Measurements from ENCODE around the gene NANS. TPM values are rescaled to one million over a fixed set of nuclear protein-coding genes. Genes with fewer than 3 reads are reported as not detected.

NANS gene
- total RNA-seq, 1 experiment from 2014 or later = 77.9 TPM

GRCh38 chr9:98099898-98100297, 43.4 kb downstream of the NANS start:
- Histone ChIP-seq H3K4me1 (ENCODE audit: low read length) (peaks cover 58% of the 10 kb centered on the region), H4K20me1 (ENCODE audit: insufficient read depth, low read depth, low read length) (no peaks in the 10 kb centered on the region), H3K9me2 (replicated peaks; ENCODE audit: insufficient read depth, low read length) (no peaks in the 10 kb centered on the region), H3K4me3 (ENCODE audit: low read length) (no peak overlapping the region), H3K27ac (ENCODE audit: low read length) (peak overlapping the region; percentile 92), H2AFZ (ENCODE audit: low read length) (no peak overlapping the region), H3K27me3 (ENCODE audit: low read length) (no peaks in the 10 kb centered on the region), H3K9me3 (ENCODE audit: low read length) (no peaks in the 10 kb centered on the region), H3K36me3 (ENCODE audit: insufficient read depth, low read length) (peaks cover 17% of the 10 kb centered on the region; the same call in 1 of the 2 replicates), H3K79me2 (ENCODE audit: low read length) (0 out of 2 replicates have a peak, but pooled peaks cover 3% of the 10 kb centered on the region), H3K4me2 (ENCODE audit: low read depth, low read length, poor library complexity, severe bottlenecking) (peak overlapping the region; percentile 5), H3K9ac (ENCODE audit: low read length) (no peak overlapping the region)
- no peak for DNase-seq

GRCh38 chr9:98100456-98100855, 43.9 kb downstream of the NANS start:
- Histone ChIP-seq H3K79me2 (ENCODE audit: low read length) (peaks cover 5% of the 10 kb centered on the region), H3K27ac (ENCODE audit: low read length) (peak overlapping the region; percentile 92), H3K36me3 (ENCODE audit: insufficient read depth, low read length) (peaks cover 17% of the 10 kb centered on the region; the same call in 1 of the 2 replicates), H2AFZ (ENCODE audit: low read length) (no peak overlapping the region), H3K4me3 (ENCODE audit: low read length) (no peak overlapping the region), H3K9me2 (replicated peaks; ENCODE audit: insufficient read depth, low read length) (no peaks in the 10 kb centered on the region), H3K27me3 (ENCODE audit: low read length) (no peaks in the 10 kb centered on the region), H3K9me3 (ENCODE audit: low read length) (no peaks in the 10 kb centered on the region), H3K9ac (ENCODE audit: low read length) (no peak overlapping the region), H4K20me1 (ENCODE audit: insufficient read depth, low read depth, low read length) (no peaks in the 10 kb centered on the region), H3K4me1 (ENCODE audit: low read length) (peaks cover 64% of the 10 kb centered on the region), H3K4me2 (ENCODE audit: low read depth, low read length, poor library complexity, severe bottlenecking) (peak overlapping the region; percentile 5)
- DNase-seq = no peak

GRCh38 chr9:98101416-98101815, 44.9 kb downstream of the NANS start:
- Histone ChIP-seq H3K27ac (ENCODE audit: low read length) (peak overlapping the region; percentile 92), H3K36me3 (ENCODE audit: insufficient read depth, low read length) (peaks cover 26% of the 10 kb centered on the region), H3K79me2 (ENCODE audit: low read length) (peaks cover 14% of the 10 kb centered on the region), H3K4me1 (ENCODE audit: low read length) (peaks cover 71% of the 10 kb centered on the region), H3K9ac (ENCODE audit: low read length) (peak overlapping the region; percentile 59), H3K27me3 (ENCODE audit: low read length) (no peaks in the 10 kb centered on the region), H3K4me2 (ENCODE audit: low read depth, low read length, poor library complexity, severe bottlenecking) (peak overlapping the region; percentile 92), H3K4me3 (ENCODE audit: low read length) (peak overlapping the region; percentile 58), H3K9me3 (ENCODE audit: low read length) (no peaks in the 10 kb centered on the region), H3K9me2 (replicated peaks; ENCODE audit: insufficient read depth, low read length) (no peaks in the 10 kb centered on the region), H2AFZ (ENCODE audit: low read length) (no peak overlapping the region), H4K20me1 (ENCODE audit: insufficient read depth, low read depth, low read length) (no peaks in the 10 kb centered on the region)
- no peak for DNase-seq

- no peaks in the 10 kb centered on the region for H4K20me1 ChIP-seq (ENCODE audit: insufficient read depth, low read depth, low read length)
- H3K4me1 ChIP-seq (ENCODE audit: low read length) = peaks cover 72% of the 10 kb centered on the region
- H3K9ac ChIP-seq (ENCODE audit: low read length) = peak overlapping the region; percentile 59
- H3K79me2 ChIP-seq (ENCODE audit: low read length) = peaks cover 18% of the 10 kb centered on the region
- peak; percentile 88 for DNase-seq
- peak overlapping the region; percentile 58 for H3K4me3 ChIP-seq (ENCODE audit: low read length)
- peaks cover 30% of the 10 kb centered on the region for H3K36me3 ChIP-seq (ENCODE audit: insufficient read depth, low read length)
- peak overlapping the region; percentile 92 for H3K4me2 ChIP-seq (ENCODE audit: low read depth, low read length, poor library complexity, severe bottlenecking)
- no peaks in the 10 kb centered on the region for H3K9me2 ChIP-seq (replicated peaks; ENCODE audit: insufficient read depth, low read length)
- H2AFZ ChIP-seq (ENCODE audit: low read length) = no peak overlapping the region
- no peaks in the 10 kb centered on the region for H3K9me3 ChIP-seq (ENCODE audit: low read length)
- H3K27me3 ChIP-seq (ENCODE audit: low read length) = no peaks in the 10 kb centered on the region
- peak overlapping the region; percentile 92 for H3K27ac ChIP-seq (ENCODE audit: low read length)
Observed at GRCh38 chr9:98101868-98102273, 45.3 kb downstream of the NANS start.

- peak overlapping the region; percentile 92 for H3K27ac ChIP-seq (ENCODE audit: low read length)
- H3K36me3 ChIP-seq (ENCODE audit: insufficient read depth, low read length) = peaks cover 28% of the 10 kb centered on the region
- peak; percentile 89 for DNase-seq
- H3K9me3 ChIP-seq (ENCODE audit: low read length) = no peaks in the 10 kb centered on the region
- peak overlapping the region; percentile 40 for H3K4me2 ChIP-seq (ENCODE audit: low read depth, low read length, poor library complexity, severe bottlenecking)
- peaks cover 21% of the 10 kb centered on the region for H3K79me2 ChIP-seq (ENCODE audit: low read length)
- H3K4me1 ChIP-seq (ENCODE audit: low read length) = peaks cover 93% of the 10 kb centered on the region
- no peaks in the 10 kb centered on the region for H3K27me3 ChIP-seq (ENCODE audit: low read length)
- no peaks in the 10 kb centered on the region for H4K20me1 ChIP-seq (ENCODE audit: insufficient read depth, low read depth, low read length)
- H3K9me2 ChIP-seq (replicated peaks; ENCODE audit: insufficient read depth, low read length) = no peaks in the 10 kb centered on the region
- H3K9ac ChIP-seq (ENCODE audit: low read length) = peak overlapping the region; percentile 60
- H2AFZ ChIP-seq (ENCODE audit: low read length) = 0 out of 2 replicates have a peak overlapping the region, but pooled peaks have one; percentile 9
- H3K4me3 ChIP-seq (ENCODE audit: low read length) = peak overlapping the region; percentile 3; the same call in 1 of the 2 replicates
Observed at GRCh38 chr9:98104445-98104881, 47.9 kb downstream of the NANS start.

- H3K27ac ChIP-seq (ENCODE audit: low read length) = peak overlapping the region; percentile 92
- H2AFZ ChIP-seq (ENCODE audit: low read length) = no peak overlapping the region
- H4K20me1 ChIP-seq (ENCODE audit: insufficient read depth, low read depth, low read length) = no peaks in the 10 kb centered on the region
- no peaks in the 10 kb centered on the region for H3K27me3 ChIP-seq (ENCODE audit: low read length)
- H3K9ac ChIP-seq (ENCODE audit: low read length) = peak overlapping the region; percentile 60
- no peaks in the 10 kb centered on the region for H3K9me3 ChIP-seq (ENCODE audit: low read length)
- peaks cover 23% of the 10 kb centered on the region for H3K36me3 ChIP-seq (ENCODE audit: insufficient read depth, low read length)
- DNase-seq = no peak
- peak overlapping the region; percentile 3; the same call in 1 of the 2 replicates for H3K4me3 ChIP-seq (ENCODE audit: low read length)
- peaks cover 21% of the 10 kb centered on the region for H3K79me2 ChIP-seq (ENCODE audit: low read length)
- H3K9me2 ChIP-seq (replicated peaks; ENCODE audit: insufficient read depth, low read length) = no peaks in the 10 kb centered on the region
- peak overlapping the region; percentile 40 for H3K4me2 ChIP-seq (ENCODE audit: low read depth, low read length, poor library complexity, severe bottlenecking)
- peaks cover 87% of the 10 kb centered on the region for H3K4me1 ChIP-seq (ENCODE audit: low read length)
Observed at GRCh38 chr9:98105006-98105405, 48.5 kb downstream of the NANS start.

- peak; percentile 65 for DNase-seq
- Histone ChIP-seq H3K9ac (ENCODE audit: low read length) (peak overlapping the region; percentile 57), H3K9me2 (replicated peaks; ENCODE audit: insufficient read depth, low read length) (no peaks in the 10 kb centered on the region), H3K4me2 (ENCODE audit: low read depth, low read length, poor library complexity, severe bottlenecking) (peak overlapping the region; percentile 64), H3K4me1 (ENCODE audit: low read length) (peaks cover 65% of the 10 kb centered on the region), H3K27me3 (ENCODE audit: low read length) (no peaks in the 10 kb centered on the region), H3K4me3 (ENCODE audit: low read length) (peak overlapping the region; percentile 20), H4K20me1 (ENCODE audit: insufficient read depth, low read depth, low read length) (no peaks in the 10 kb centered on the region), H3K27ac (ENCODE audit: low read length) (peak overlapping the region; percentile 92), H3K79me2 (ENCODE audit: low read length) (peaks cover 20% of the 10 kb centered on the region), H2AFZ (ENCODE audit: low read length) (no peak overlapping the region), H3K36me3 (ENCODE audit: insufficient read depth, low read length) (peaks cover 23% of the 10 kb centered on the region), H3K9me3 (ENCODE audit: low read length) (no peaks in the 10 kb centered on the region)
Observed at GRCh38 chr9:98107926-98108325, 51.4 kb downstream of the NANS start.

- H4K20me1 ChIP-seq (ENCODE audit: insufficient read depth, low read depth, low read length) = no peaks in the 10 kb centered on the region
- H3K9ac ChIP-seq (ENCODE audit: low read length) = peak overlapping the region; percentile 57
- H3K27me3 ChIP-seq (ENCODE audit: low read length) = no peaks in the 10 kb centered on the region
- H3K79me2 ChIP-seq (ENCODE audit: low read length) = peaks cover 20% of the 10 kb centered on the region
- H3K9me2 ChIP-seq (replicated peaks; ENCODE audit: insufficient read depth, low read length) = no peaks in the 10 kb centered on the region
- peaks cover 23% of the 10 kb centered on the region for H3K36me3 ChIP-seq (ENCODE audit: insufficient read depth, low read length)
- peak overlapping the region; percentile 92 for H3K27ac ChIP-seq (ENCODE audit: low read length)
- peak overlapping the region; percentile 64 for H3K4me2 ChIP-seq (ENCODE audit: low read depth, low read length, poor library complexity, severe bottlenecking)
- H3K4me1 ChIP-seq (ENCODE audit: low read length) = peaks cover 58% of the 10 kb centered on the region
- peak overlapping the region; percentile 20 for H3K4me3 ChIP-seq (ENCODE audit: low read length)
- H2AFZ ChIP-seq (ENCODE audit: low read length) = no peak overlapping the region
- H3K9me3 ChIP-seq (ENCODE audit: low read length) = no peaks in the 10 kb centered on the region
- DNase-seq = peak; percentile 73
Observed at GRCh38 chr9:98108531-98109031, 52.0 kb downstream of the NANS start.

Measured in Karpas-422 (cell line).